NCI-H460 (cell line): Measurements from ENCODE around the gene SLC2A10. TPM values are rescaled to one million over a fixed set of nuclear protein-coding genes. Genes with fewer than 3 reads are reported as not detected.

Experiments used
- DNase-seq: peaks from one replicate; pipeline ENCODE4 v3.0.0-alpha.2; 2016; ENCODE audit warnings: low read depth; ENCODE audit errors: extremely low read depth
- total RNA-seq: library from RNA; depleted of rRNA; stranded (reverse); fragments of >200 nt; shearing (Covaris generic); gene quantifications from 2 replicates; pipeline ENCODE4 v1.2.3, GENCODE V29; 2014

Gene SLC2A10
- total RNA-seq, 1 experiment from 2014 or later = 0.30 TPM

DNA sequence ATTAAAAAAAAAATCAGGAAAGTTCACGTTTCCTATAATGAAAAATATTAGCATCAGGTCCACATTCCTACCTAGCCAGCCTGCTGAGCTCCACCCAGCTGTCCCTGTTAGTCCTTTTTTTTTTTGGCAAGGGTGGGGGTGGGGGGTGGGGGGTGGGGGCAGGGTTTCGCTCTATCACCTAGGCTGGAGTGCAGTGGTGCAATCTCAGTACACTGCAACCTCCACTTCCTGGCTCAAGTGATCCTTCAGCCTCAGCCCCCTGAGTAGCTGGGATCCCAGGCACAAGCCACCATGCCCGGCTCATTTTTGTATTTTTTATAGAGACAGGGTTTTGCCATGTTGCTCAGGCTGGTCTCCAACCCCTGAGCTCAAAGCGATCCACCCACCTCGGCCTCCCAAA is 7.5 kb upstream of the SLC2A10 start:
- no peak for DNase-seq

- no peak for DNase-seq
Observed at GRCh38 chr20:46702447-46703203, 6.8 kb upstream of the SLC2A10 start.

DNA sequence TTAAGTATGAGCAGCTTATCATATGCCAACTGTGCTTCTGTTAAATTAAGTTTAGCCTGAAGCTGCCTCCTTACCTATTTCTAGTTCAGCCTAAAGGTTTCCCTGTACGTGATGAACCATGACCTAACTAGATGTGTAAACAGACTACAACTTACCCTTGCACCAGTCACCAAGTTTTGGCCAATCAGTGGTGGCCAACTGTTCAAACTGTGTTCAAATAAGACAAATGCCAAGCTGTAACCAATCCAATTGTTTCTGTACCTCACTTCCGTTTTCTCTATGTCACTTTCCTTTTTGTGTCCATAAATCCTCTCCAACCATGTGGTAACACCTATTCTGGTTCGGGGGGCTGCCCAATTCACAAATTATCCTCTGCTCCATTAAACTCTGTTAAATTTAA is 6.0 kb upstream of the SLC2A10 start:
- DNase-seq = no peak

DNA sequence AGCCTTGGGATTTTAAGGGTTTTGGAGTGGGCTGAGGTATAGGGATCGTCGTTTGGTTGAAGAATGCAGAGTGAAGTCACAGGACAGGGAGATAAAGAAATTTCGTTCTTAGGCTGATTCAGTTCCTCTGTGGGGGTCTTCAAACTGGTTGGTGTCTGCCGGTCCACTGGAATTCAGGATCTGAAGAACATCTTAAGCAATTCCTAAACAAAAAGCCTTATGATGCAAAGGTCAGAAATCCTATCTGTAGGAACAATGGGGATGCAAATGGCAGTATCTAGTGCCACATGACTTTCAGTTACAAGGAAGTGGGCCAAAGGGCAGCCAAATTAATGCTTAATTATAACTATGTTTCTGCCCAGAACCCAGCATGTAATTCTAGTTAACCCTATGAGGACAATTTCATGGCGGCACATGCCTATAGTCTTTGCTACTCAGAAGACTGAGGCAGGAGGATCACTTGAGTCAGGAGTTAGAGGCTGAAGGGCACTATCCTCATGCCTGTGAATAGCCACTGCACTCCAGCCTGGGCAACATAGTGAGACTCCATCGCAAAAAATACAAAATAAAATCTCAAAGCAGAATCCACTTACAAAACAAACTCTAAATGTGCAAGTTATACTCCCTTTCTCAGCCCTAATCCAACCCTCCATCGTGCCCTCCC is 4.6 kb upstream of the SLC2A10 start:
- no peak for DNase-seq

DNA sequence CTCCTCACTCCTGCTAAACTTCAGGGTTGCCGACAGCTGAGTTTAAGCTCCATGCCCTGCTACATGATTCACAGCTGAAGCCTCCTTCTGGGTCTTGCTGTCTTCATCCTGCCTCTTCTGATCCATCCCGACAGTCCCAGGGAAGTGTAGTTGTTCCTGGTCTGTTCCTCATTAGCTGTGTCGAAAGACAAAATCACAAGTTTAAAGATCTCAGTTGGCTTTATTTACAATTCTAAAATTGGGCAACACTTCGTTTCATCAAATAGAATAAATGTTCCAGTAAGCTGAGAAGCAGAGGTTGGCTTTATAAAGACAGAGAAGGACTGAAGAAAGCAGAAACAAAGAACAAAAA is 4.1 kb upstream of the SLC2A10 start:
- DNase-seq = no peak

DNA sequence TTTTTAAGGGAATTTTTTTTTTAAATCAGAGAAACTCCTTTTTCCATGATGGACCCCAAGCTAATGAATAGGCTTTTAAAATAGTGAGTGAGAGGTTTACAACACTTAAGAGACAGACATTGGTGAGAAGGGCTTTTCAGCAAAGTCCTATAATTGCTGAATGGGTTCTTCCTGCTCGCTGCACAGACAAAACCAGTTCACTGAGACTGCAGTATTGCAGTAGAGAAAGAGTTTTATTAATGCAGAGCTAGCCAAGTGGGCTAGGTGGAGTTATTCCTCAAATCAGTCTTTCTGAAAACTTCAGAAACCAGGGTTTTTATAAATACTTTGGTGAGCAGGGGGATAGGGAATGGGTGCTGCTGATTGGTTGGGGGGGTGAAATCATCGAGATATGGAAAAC is 3.2 kb upstream of the SLC2A10 start:
- no peak for DNase-seq

DNA sequence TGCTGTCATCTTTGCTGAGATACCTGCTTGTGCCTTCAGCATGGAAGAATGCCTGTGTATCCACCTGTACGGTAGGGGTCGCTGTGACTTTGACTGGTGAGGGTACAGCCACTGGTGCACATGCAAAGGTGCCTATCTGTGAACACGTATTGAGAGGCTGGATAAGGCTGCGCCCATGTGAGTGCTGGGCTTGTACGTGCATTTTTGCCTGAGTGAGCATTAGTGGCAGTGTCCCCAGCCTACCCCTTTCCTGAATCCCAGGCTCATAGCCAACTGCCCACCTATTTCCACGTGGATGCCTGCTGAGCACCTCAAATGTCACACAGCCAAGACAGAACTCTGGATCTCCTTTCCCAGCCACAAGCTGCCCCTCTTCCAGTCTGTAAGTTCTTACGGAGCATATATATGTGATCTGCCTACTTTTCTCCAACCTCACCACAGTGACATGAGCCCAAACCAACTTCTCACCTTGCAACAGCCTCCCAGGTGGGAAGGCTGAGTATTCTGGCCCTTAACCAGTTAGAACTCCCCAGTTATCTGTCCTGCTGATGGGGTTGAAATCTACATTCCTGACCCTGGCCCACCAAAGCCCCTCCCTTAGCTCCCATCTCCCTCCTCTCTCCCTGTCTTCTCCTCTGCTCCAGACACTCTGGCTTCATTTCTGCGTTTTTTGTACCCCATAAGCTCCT is 1.1 kb upstream of the SLC2A10 start:
- no peak for DNase-seq

DNA sequence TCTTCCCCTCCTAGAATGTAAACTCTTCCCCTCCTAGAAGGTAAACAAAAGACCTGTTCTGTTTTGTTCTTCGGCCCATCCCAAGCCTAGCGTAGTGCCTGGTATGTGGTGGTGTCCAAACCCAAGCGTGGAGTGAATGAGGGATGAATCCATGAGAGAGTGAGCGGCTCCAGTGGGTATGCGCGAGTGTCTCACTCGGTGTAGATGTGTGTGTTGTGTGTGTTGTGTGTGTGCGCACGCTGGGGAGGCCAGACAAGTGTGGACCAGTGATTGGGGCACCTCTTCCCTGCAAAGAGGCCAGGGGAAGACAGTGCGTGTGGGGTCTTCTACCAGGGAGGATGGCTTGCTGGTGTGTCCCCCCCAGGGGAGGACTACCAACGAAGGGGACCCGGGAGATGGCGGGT is 392 bp upstream of the SLC2A10 start:
- no peak for DNase-seq

- DNase-seq = no peak
Observed at GRCh38 chr20:46710153-46710913, 884 bp downstream of the SLC2A10 start.

GRCh38 chr20:46712056-46712636 is 2.7 kb downstream of the SLC2A10 start:
- DNase-seq = no peak

GRCh38 chr20:46713957-46714834 is 4.7 kb downstream of the SLC2A10 start:
- DNase-seq = no peak

- DNase-seq = no peak
Observed at GRCh38 chr20:46715292-46715756, 5.9 kb downstream of the SLC2A10 start.

DNA sequence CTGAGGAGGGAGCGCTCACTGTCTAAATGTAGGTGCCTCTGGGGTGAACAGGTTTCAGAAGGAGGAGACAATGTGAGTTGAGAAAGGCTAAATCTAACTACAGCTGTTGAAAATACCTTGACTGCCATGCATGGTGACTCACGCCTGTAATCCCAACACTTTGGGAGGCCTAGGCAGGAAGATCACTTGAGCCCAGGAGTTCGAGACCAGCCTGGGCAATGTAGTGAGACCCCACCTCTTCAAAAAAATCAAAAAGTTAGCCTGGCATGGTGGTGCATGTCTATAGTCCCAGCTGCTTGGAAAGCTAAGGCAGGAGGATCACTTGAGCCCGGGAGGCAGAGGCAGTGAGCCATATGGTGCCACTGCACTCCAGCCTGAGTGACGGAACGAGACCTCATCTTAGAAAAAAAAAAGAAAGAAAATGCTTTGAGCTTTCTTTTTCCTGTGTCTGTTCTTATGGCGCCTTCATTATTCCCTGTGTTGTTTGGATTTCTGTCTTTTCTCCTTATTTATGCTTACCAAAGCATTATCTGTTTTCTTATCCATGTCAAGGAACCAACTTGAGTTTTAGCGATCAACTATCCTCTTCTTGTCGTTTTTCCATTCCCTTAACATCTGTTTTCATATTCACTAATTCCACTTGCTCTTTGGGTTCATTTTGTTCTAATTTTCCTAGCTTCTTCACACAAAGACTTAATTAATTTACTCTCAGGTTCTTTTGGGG is 8.5 kb downstream of the SLC2A10 start:
- DNase-seq = no peak

GRCh38 chr20:46720019-46720418 is 10.6 kb downstream of the SLC2A10 start:
- DNase-seq = no peak

GRCh38 chr20:46720776-46721425 is 11.5 kb downstream of the SLC2A10 start:
- DNase-seq = no peak

- no peak for DNase-seq
Observed at GRCh38 chr20:46721476-46721875, 12.0 kb downstream of the SLC2A10 start.

- DNase-seq = no peak
Observed at GRCh38 chr20:46722450-46722849, 13.0 kb downstream of the SLC2A10 start.

GRCh38 chr20:46723039-46723438 is 13.6 kb downstream of the SLC2A10 start:
- no peak for DNase-seq
